GM21447 (cell line): ENCODE measurements around the gene CALML4.

Source experiments
- ATAC-seq: cut with Tn5 transposase; IDR thresholded peaks from one replicate; pipeline ENCODE4 v1.9.1; 2021; ENCODE audit not compliant: unreplicated experiment

The CALML4 gene

GRCh38 chr15:68151277-68151676, 53.9 kb downstream of the CALML4 start:
- ATAC-seq: no peak

GRCh38 chr15:68150187-68150586, 54.9 kb downstream of the CALML4 start:
- ATAC-seq: no peak

- ATAC-seq: no peak
Observed at GRCh38 chr15:68149059-68149458, 56.1 kb downstream of the CALML4 start.

GRCh38 chr15:68148039-68148438, 57.1 kb downstream of the CALML4 start:
- ATAC-seq: no peak

GRCh38 chr15:68145706-68146105, 59.4 kb downstream of the CALML4 start:
- ATAC-seq: no peak

- ATAC-seq: no peak
Observed at GRCh38 chr15:68143785-68144184, 61.3 kb downstream of the CALML4 start.

- no peak for ATAC-seq
Observed at GRCh38 chr15:68143129-68143528, 62.0 kb downstream of the CALML4 start.
